ENCODE measurements around the gene RRP12. TPM values are rescaled to one million over a fixed set of nuclear protein-coding genes. Genes with fewer than 3 reads are reported as not detected.
A peak's percentile ranks its signal among the peaks of the same experiment; 100 is the strongest.

The RRP12 gene
- total and polyA plus RNA-seq, 2 of the 4 experiments (the other 2 are of a cell fraction), result 21.5 to 23.3 TPM

DNA sequence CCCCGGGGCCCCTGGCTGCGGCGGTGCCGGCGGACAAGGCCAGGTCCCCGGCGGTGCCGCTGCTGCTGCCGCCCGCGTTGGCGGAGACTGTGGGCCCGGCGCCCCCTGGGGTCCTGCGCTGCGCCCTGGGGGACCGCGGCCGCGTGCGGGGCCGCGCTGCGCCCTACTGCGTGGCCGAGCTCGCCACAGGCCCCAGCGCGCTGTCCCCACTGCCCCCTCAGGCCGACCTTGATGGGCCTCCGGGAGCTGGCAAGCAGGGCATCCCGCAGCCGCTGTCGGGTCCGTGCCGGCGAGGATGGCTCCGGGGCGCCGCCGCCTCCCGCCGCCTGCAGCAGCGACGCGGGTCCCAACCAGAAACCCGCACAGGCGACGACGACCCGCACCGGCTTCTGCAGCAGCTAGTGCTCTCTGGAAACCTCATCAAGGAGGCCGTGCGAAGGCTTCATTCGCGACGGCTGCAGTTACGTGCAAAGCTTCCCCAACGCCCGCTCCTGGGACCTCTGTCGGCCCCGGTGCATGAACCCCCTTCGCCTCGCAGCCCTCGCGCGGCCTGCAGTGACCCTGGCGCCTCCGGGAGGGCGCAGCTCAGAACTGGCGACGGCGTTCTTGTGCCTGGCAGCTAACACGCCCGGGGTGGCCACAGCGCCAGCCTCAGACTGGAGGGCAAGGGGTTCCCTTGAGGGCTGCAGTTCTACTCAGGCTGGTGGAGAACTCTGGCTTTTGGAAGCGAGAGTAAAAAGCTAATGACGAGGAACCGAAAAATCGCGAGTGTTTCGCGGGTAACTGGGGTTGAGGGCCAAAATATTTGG, 81.3 kb downstream of the RRP12 start:
- intact Hi-C loops (cut with micrococcal nuclease), result loop anchor here (2.0 kb wide), 1 partner anchor 27 kb away; the partner anchor contains the start of gene ARHGAP19
- POLR2A ChIA-PET (ENCODE audit: unreplicated experiment), result no interaction called here

More for the DNA sequence above, 81.3 kb downstream of the RRP12 start:
- H3K4ac ChIP-seq (ENCODE audit: low read depth, low read length), result no peak overlapping the region
- H3K4me3 ChIP-seq (ENCODE audit: insufficient read depth, low read depth, low read length), result peak overlapping the region; percentile 92
- CTCF ChIA-PET, result interaction anchor here (1.1 to 1.9 kb wide), 3 partner anchors 13 to 48 kb away, joined by 3 to 8 read pairs (median 6); no protein-coding TSS in a partner anchor
- H2AK9ac ChIP-seq (replicated peaks; ENCODE audit: low read depth, low read length, poor library complexity), result peak overlapping the region; percentile 17
- no peak overlapping the region; the same call in 1 of the 2 replicates for H3K56ac ChIP-seq (ENCODE audit: extremely low read depth, insufficient read depth, low read length)
- no peaks in the 10 kb centered on the region for H3K36me3 ChIP-seq (ENCODE audit: control insufficient read depth, insufficient read depth, low read length)
- H2BK15ac ChIP-seq (ENCODE audit: low read depth, low read length), result no peak overlapping the region
- peak overlapping the region; percentile 43 for H3K9ac ChIP-seq (ENCODE audit: low read depth, low read length)
- H3K4me2 ChIP-seq (ENCODE audit: low read depth, low read length), result peak overlapping the region; percentile 77
- peaks cover 7% of the 10 kb centered on the region in 2 experiments; a peak in 2 of 4 replicates for H3K79me1 ChIP-seq (ENCODE audit: low read depth in 1 of 2, low read length in 2 of 2)
- no peaks in the 10 kb centered on the region for H3K9me1 ChIP-seq (ENCODE audit: insufficient read depth, low read length)
- no peak overlapping the region for H2BK5ac ChIP-seq (ENCODE audit: low read depth, low read length, poor library complexity, severe bottlenecking)
- H3K14ac ChIP-seq (replicated peaks; ENCODE audit: low read depth, low read length), result peak overlapping the region; percentile 55; the same call in 1 of the 2 replicates
- H3K23ac ChIP-seq (ENCODE audit: low read depth, low read length), result peak overlapping the region; percentile 82
- WGBS, 2 experiments (ENCODE audit: extremely low coverage in 2 of 2, insufficient read length in 1 of 2), result 5% methylated on average over 65 of the region's 83 CpGs; no CpG with 5 or more reads in 1 of the 2 experiments
- no peaks in the 10 kb centered on the region for H3K27me3 ChIP-seq (ENCODE audit: control insufficient read depth, insufficient read depth, low read length)
- H3K9me3 ChIP-seq (ENCODE audit: control insufficient read depth, insufficient read depth, low read length), result no peaks in the 10 kb centered on the region
- no peak overlapping the region for H3K27ac ChIP-seq (ENCODE audit: insufficient read depth, low read length)
- H2AFZ ChIP-seq (replicated peaks; ENCODE audit: low read length, poor library complexity), result peak overlapping the region; percentile 99
- dilution Hi-C loops (cut with HindIII; ENCODE audit: low sequenced_read_pairs, unreplicated experiment), result no loop called here
- H2AK5ac ChIP-seq (ENCODE audit: low read depth, low read length), result no peak overlapping the region
- no peak overlapping the region for H3K18ac ChIP-seq (ENCODE audit: low read depth, low read length)
- no peak overlapping the region for H2BK120ac ChIP-seq (ENCODE audit: low read depth, low read length)
- ATAC-seq (ENCODE audit: low read depth) (peak; percentile 40), DNase-seq (no peak)
- peaks cover 8% of the 10 kb centered on the region; the same call in 1 of the 2 replicates for H3K4me1 ChIP-seq (ENCODE audit: control insufficient read depth, insufficient read depth, low read length)
- H4K91ac ChIP-seq (ENCODE audit: insufficient read depth, low read depth, low read length), result no peak overlapping the region
- BruUV-seq (replicated peaks), result no TSS peak
- H4K20me1 ChIP-seq (ENCODE audit: insufficient read depth, low read length), result no peaks in the 10 kb centered on the region
- peak overlapping the region; percentile 37 to 39; a peak in 2 of 4 replicates for H4K8ac ChIP-seq (ENCODE audit: low read depth in 2 of 2, low read length in 2 of 2)
- H2BK20ac ChIP-seq (ENCODE audit: low read depth, low read length), result no peak overlapping the region
- in situ Hi-C loops (cut with MboI; ENCODE audit: low sequenced_read_pairs), result no loop called here
- no peak overlapping the region for H4K5ac ChIP-seq (ENCODE audit: low read depth, low read length)
- 0 out of 2 replicates have a peak, but pooled peaks have one; percentile 10 for TF ChIP-seq MAZ (IDR thresholded peaks at IDR 0.05; ENCODE audit: borderline replicate concordance, low read depth, low read length)
- no peak for TF ChIP-seq CEBPB (IDR thresholded peaks at IDR 0.05; ENCODE audit: low read depth, low read length)
- TF ChIP-seq SMC3 (IDR thresholded peaks at IDR 0.05; ENCODE audit: low read depth, low read length), result no peak
- TF ChIP-seq MAFK (IDR thresholded peaks at IDR 0.05; ENCODE audit: low read depth, low read length), result no peak
- TF ChIP-seq FOS (IDR thresholded peaks at IDR 0.05; ENCODE audit: low read depth, low read length), result no peak
- TF ChIP-seq, protein P1, sequence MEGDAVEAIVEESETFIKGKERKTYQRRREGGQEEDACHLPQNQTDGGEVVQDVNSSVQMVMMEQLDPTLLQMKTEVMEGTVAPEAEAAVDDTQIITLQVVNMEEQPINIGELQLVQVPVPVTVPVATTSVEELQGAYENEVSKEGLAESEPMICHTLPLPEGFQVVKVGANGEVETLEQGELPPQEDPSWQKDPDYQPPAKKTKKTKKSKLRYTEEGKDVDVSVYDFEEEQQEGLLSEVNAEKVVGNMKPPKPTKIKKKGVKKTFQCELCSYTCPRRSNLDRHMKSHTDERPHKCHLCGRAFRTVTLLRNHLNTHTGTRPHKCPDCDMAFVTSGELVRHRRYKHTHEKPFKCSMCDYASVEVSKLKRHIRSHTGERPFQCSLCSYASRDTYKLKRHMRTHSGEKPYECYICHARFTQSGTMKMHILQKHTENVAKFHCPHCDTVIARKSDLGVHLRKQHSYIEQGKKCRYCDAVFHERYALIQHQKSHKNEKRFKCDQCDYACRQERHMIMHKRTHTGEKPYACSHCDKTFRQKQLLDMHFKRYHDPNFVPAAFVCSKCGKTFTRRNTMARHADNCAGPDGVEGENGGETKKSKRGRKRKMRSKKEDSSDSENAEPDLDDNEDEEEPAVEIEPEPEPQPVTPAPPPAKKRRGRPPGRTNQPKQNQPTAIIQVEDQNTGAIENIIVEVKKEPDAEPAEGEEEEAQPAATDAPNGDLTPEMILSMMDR (conservative IDR thresholded peaks at IDR 0.05; ENCODE audit: low read depth, low read length), result no peak
- TF ChIP-seq RCOR1 (IDR thresholded peaks at IDR 0.05; ENCODE audit: insufficient replicate concordance, low read length), result no peak
- no peak for TF ChIP-seq USF2 (IDR thresholded peaks at IDR 0.05; ENCODE audit: low read depth, low read length)

Measured in IMR-90 (cell line).